GM12891 (cell line): ENCODE results near the gene MIA2.
"Not testable (repeated sequence)": the region's sequence is repeated elsewhere in the genome, so short reads cannot be mapped to it uniquely, and the experiment has no call there.

Experiments used
- DNase-seq: peaks from one replicate; pipeline ENCODE4 v3.0.0; 2011; ENCODE audit warnings: low spot score; ENCODE audit not compliant: insufficient read length
- FAIRE-seq: peaks from 2 replicates; lab custom pipeline; 2011; peaks lifted over from hg19 to GRCh38; lab: Jason Lieb, UNC
- PAX5 ChIP-seq: IDR thresholded peaks from 2 replicates; pipeline ENCODE4 v1.6.1; 2011; ENCODE audit warnings: low read length, moderate library complexity, mild to moderate bottlenecking; ENCODE audit not compliant: insufficient read depth, severe bottlenecking
- POLR2A ChIP-seq: IDR thresholded peaks from 2 replicates; pipeline ENCODE4 v1.6.1; 2011; ENCODE audit warnings: low read depth, low read length, control low read depth
- POLR2AphosphoS5 ChIP-seq: IDR thresholded peaks from 2 replicates; pipeline ENCODE4 v1.6.1; 2011; ENCODE audit warnings: low read depth, low read length, control low read depth
- POU2F2 ChIP-seq: IDR thresholded peaks from 2 replicates; pipeline ENCODE4 v1.6.1; 2011; ENCODE audit warnings: low read depth, mild to moderate bottlenecking, control low read depth, low read length, moderate library complexity
- SPI1 ChIP-seq: IDR thresholded peaks from 2 replicates; pipeline ENCODE4 v1.6.1; 2011; ENCODE audit warnings: low read depth, low read length, control low read depth
- TAF1 ChIP-seq: IDR thresholded peaks from 2 replicates; pipeline ENCODE4 v1.6.1; 2011; ENCODE audit warnings: low read depth, low read length, control low read depth

MIA2 gene

GRCh38 chr14:39268393-39268792 is 34.7 kb downstream of the MIA2 start:
- FAIRE-seq (no peak), DNase-seq (no peak)
- TF ChIP-seq POU2F2 (no peak), TAF1 (no peak), SPI1 (no peak), POLR2A (no peak), PAX5 (no peak), POLR2AphosphoS5 (no peak)

- FAIRE-seq (no peak), DNase-seq (no peak)
- TF ChIP-seq POU2F2 (no peak), TAF1 (no peak), POLR2AphosphoS5 (no peak), POLR2A (no peak), PAX5 (no peak), SPI1 (no peak)
Observed at GRCh38 chr14:39272918-39273317, 39.2 kb downstream of the MIA2 start.

GRCh38 chr14:39275395-39275794 is 41.7 kb downstream of the MIA2 start:
- FAIRE-seq = no peak
- no peak for DNase-seq
- TF ChIP-seq PAX5 (no peak), TAF1 (no peak), POLR2A (no peak), SPI1 (no peak), POLR2AphosphoS5 (no peak), POU2F2 (no peak)

- DNase-seq = no peak
- no peak for FAIRE-seq
- TF ChIP-seq TAF1 = no peak
- TF ChIP-seq POLR2AphosphoS5 = no peak
- TF ChIP-seq POLR2A = no peak
- TF ChIP-seq SPI1 = no peak
- no peak for TF ChIP-seq POU2F2
- no peak for TF ChIP-seq PAX5
Observed at GRCh38 chr14:39276005-39276404, 42.3 kb downstream of the MIA2 start.

- TF ChIP-seq TAF1 (no peak), POLR2AphosphoS5 (no peak), POU2F2 (no peak), SPI1 (no peak), POLR2A (no peak), PAX5 (no peak)
- FAIRE-seq (no peak), DNase-seq (no peak)
Observed at GRCh38 chr14:39276579-39277114, 42.9 kb downstream of the MIA2 start.

GRCh38 chr14:39279515-39279914 is 45.8 kb downstream of the MIA2 start:
- FAIRE-seq = peak; percentile 28
- DNase-seq = no peak
- TF ChIP-seq PAX5 (no peak), POU2F2 (no peak), SPI1 (no peak), TAF1 (no peak), POLR2A (no peak), POLR2AphosphoS5 (no peak)

- FAIRE-seq, DNase-seq: not testable (repeated sequence)
Observed at GRCh38 chr14:39280678-39281077, 47.0 kb downstream of the MIA2 start.

GRCh38 chr14:39289523-39289922 is 55.8 kb downstream of the MIA2 start:
- FAIRE-seq = no peak
- TF ChIP-seq POU2F2 = no peak
- no peak for TF ChIP-seq PAX5
- TF ChIP-seq POLR2AphosphoS5 = no peak
- TF ChIP-seq POLR2A = no peak
- no peak for TF ChIP-seq SPI1
- DNase-seq = no peak

GRCh38 chr14:39291701-39292100 is 58.0 kb downstream of the MIA2 start:
- DNase-seq (no peak), FAIRE-seq (no peak)
- TF ChIP-seq TAF1 = no peak
- TF ChIP-seq SPI1 = no peak
- no peak for TF ChIP-seq POU2F2
- TF ChIP-seq PAX5 = no peak
- TF ChIP-seq POLR2AphosphoS5 = no peak
- TF ChIP-seq POLR2A = no peak

- TF ChIP-seq PAX5 = no peak
- TF ChIP-seq TAF1 = no peak
- no peak for TF ChIP-seq POU2F2
- no peak for TF ChIP-seq POLR2AphosphoS5
- TF ChIP-seq SPI1 = no peak
- no peak for TF ChIP-seq POLR2A
- FAIRE-seq (no peak), DNase-seq (no peak)
Observed at GRCh38 chr14:39293629-39294028, 59.9 kb downstream of the MIA2 start.

- not testable (repeated sequence) for FAIRE-seq
Observed at GRCh38 chr14:39300389-39300788, 66.7 kb downstream of the MIA2 start.

GRCh38 chr14:39302124-39302810 is 68.6 kb downstream of the MIA2 start:
- FAIRE-seq (no peak), DNase-seq (no peak)
- no peak for TF ChIP-seq TAF1
- TF ChIP-seq SPI1 = no peak
- no peak for TF ChIP-seq POLR2AphosphoS5
- TF ChIP-seq POU2F2 = no peak
- no peak for TF ChIP-seq POLR2A
- no peak for TF ChIP-seq PAX5

More at GRCh38 chr14:39300389-39300788, 66.7 kb downstream of the MIA2 start:
- not testable (repeated sequence) for DNase-seq
